Heart left ventricle (tissue), 16 donors: ENCODE measurements around the gene NCKAP5L. TPM values are rescaled to one million over a fixed set of nuclear protein-coding genes. Genes with fewer than 3 reads are reported as not detected.

ENCODE experiments used
- ATAC-seq, 4 donors: fragments of 200-7000 bp; cut with Tn5 transposase; one replicate each; pipeline ENCODE4 v1.9.1; 2020 to 2022; ENCODE audit warnings: moderate library complexity in 4 of 4, mild to moderate bottlenecking in 3 of 4, moderate number of reproducible peaks in 1 of 4
- DNase-seq, 5 donors: peaks; one replicate each; pipeline ENCODE4 v3.0.0-alpha.2; 2020
- H3K27ac ChIP-seq, 12 donors: fragments of 200-600 bp; sonication (generic) in 4 of 12; one replicate each; pipeline versions ENCODE4 v1.5.0 to v1.8.0; 2016 to 2022; ENCODE audit warnings: mild to moderate bottlenecking in 2 of 12
- H3K27me3 ChIP-seq, 9 donors: fragments of 200-600 bp; sonication (generic) in 2 of 9; one replicate each; pipeline versions ENCODE4 v1.5.1 to v1.8.0; 2016 to 2022; ENCODE audit warnings: mild to moderate bottlenecking in 3 of 9
- H3K36me3 ChIP-seq, 9 donors: fragments of 200-600 bp; sonication (generic) in 2 of 9; one replicate each; pipeline versions ENCODE4 v1.5.0 to v1.8.0; 2018 to 2022; ENCODE audit warnings: mild to moderate bottlenecking in 2 of 9
- H3K4me1 ChIP-seq, 12 donors: fragments of 200-600 bp; sonication (generic) in 4 of 12; one replicate each; pipeline versions ENCODE4 v1.5.0 to v1.8.0; 2016 to 2022; ENCODE audit warnings: mild to moderate bottlenecking in 3 of 12
- H3K4me3 ChIP-seq, 12 donors: fragments of 200-600 bp; sonication (generic) in 4 of 12; one replicate each; pipeline versions ENCODE4 v1.5.0 to v1.8.0; 2017 to 2022; ENCODE audit warnings: mild to moderate bottlenecking in 9 of 12, moderate library complexity in 4 of 12
- H3K9me3 ChIP-seq, 12 donors: fragments of 200-600 bp; sonication (generic) in 4 of 12; one replicate each; pipeline versions ENCODE4 v1.5.0 to v1.8.0; 2016 to 2022; ENCODE audit warnings: mild to moderate bottlenecking in 1 of 12
- POLR2A ChIP-seq, 2 donors: fragments of 450-650 bp; IDR thresholded peaks; one replicate each; pipeline ENCODE4 v1.6.1; 2017; ENCODE audit warnings: antibody characterized with exemption in 2 of 2, mild to moderate bottlenecking in 2 of 2, moderate library complexity in 2 of 2
- WGBS, 4 donors: extraction: QIAGEN DNeasy Blood & Tissue Kit in 2 of 4; methylation state at CpG; one replicate each; pipeline versions ENCODE4 v1.1.5 to v1.1.7; 2013 to 2018; 5-methylcytosine and 5-hydroxymethylcytosine counted together
- intact Hi-C, 10 donors: fragments of 100-400 bp; cut with DNase I; formaldehyde crosslinking; loops; one replicate each; pipeline versions ENCODE4 v1.11.1 to v1.14.2; 2022
- polyA plus RNA-seq, 2 donors: library from polyadenylated mRNA; stranded (reverse); fragments of 200-250 nt; gene quantifications; one replicate each; pipeline ENCODE4 v1.2.3, GENCODE V29; 2013
- total RNA-seq, 9 donors: library from RNA; depleted of rRNA in 2 of 9; stranded (reverse); fragments of >200 nt in 2 of 9; fragmentation: NEBNext Ultra II Directional in 3 of 9; extraction: Animal tissue kit (Norgen Biotek cat#: 25700) in 3 of 9; gene quantifications; one replicate each; pipeline versions ENCODE4 v1.1.0 to v1.2.4, GENCODE V29; 2016 to 2023
- TF ChIP-seq, protein P1 (sequence below), 12 donors: fragments of 200-600 bp; sonication (generic) in 4 of 12; IDR thresholded peaks; one replicate each; pipeline versions ENCODE4 v1.5.0 to v1.8.0; 2018 to 2022; ENCODE audit warnings: antibody characterized with exemption in 12 of 12, mild to moderate bottlenecking in 5 of 12
- donor health status: ischemic (EF 13 %, LVEDD 7.1; RV severe dilation, severe dysfunction).
- donor health status: healthy with polysubstance abuse.
- donor health status: DM: no; HTN: yes; CAD: no.
- donor health status: DM: no; HTN: no; CAD: no.
- donor health status: ischemic (EF 25% LVEDD 6.9; RV normal size, moderate dysfunction).
- donor health status: ischemic (EF 25% LVEDD 5.7; RV mildly dilated, moderate dysfunction).
- donor health status: healthy.
- donor health status: DM: yes; HTN: yes; CAD: no.
- donor health status: ischemic (EF 35%, LVEDD 5.7; RV mildly dilated, moderate dysfunction).
- donor health status: nonischemic (EF 11% LVEDD 7.7; RV severe dilation, severe dysfunction).
- donor health status: DM: yes; HTN: yes; CAD: no.
- donor health status: PGD.
- donor health status: ischemic (EF 29% LVEDD 5.4; RV normal size, mild dysfunction).
- donor health status: nonischemic (EF 23%, LVEDD 6.1; RV moderate dilation, normal function).

NCKAP5L gene
- total and polyA plus RNA-seq, 11 donors = 14.1 to 35.0 (median 25.0) TPM

DNA sequence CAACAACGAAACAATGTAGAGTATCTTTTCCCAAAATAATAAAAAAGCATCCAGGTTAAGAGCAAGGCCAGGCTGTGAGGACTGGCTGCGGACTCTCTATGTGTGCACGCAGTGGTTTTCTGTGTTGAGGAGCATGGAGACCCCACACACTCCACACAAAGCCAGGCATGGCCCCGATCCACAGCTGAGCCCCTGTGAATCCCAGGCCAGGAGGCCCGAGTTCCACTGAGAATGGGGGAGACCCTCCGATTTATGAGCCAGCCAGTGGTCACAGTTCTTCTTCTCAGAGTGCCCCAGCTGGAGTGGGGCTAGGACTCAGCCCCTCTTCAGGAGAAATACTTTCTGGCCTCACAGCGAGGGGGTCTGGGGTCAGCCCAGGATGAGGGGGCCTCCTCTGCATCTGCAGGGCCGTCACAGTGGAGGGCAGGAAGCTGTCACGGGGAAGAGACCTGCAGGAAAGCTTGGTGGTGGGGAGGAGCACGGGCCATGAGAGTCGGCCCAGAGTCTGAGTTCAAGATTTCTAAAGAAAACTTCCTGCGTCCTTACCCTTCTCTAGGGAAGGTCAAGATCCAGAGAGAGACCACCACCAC lies 20.1 kb downstream of the NCKAP5L start:
- no peak for TF ChIP-seq POLR2A (IDR thresholded peaks at IDR 0.05)
- TF ChIP-seq, protein P1, sequence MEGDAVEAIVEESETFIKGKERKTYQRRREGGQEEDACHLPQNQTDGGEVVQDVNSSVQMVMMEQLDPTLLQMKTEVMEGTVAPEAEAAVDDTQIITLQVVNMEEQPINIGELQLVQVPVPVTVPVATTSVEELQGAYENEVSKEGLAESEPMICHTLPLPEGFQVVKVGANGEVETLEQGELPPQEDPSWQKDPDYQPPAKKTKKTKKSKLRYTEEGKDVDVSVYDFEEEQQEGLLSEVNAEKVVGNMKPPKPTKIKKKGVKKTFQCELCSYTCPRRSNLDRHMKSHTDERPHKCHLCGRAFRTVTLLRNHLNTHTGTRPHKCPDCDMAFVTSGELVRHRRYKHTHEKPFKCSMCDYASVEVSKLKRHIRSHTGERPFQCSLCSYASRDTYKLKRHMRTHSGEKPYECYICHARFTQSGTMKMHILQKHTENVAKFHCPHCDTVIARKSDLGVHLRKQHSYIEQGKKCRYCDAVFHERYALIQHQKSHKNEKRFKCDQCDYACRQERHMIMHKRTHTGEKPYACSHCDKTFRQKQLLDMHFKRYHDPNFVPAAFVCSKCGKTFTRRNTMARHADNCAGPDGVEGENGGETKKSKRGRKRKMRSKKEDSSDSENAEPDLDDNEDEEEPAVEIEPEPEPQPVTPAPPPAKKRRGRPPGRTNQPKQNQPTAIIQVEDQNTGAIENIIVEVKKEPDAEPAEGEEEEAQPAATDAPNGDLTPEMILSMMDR (IDR thresholded peaks at IDR 0.05) = no peak
- Histone ChIP-seq H3K9me3 (no peaks in the 10 kb centered on the region), H3K4me3 (no peak overlapping the region), H3K27me3 (no peaks in the 10 kb centered on the region), H3K4me1 (peaks cover 0 to 61% (median 45%) of the 10 kb centered on the region in 12 donors), H3K36me3 (peaks cover 2 to 38% (median 28%) of the 10 kb centered on the region in 9 donors), H3K27ac (peak overlapping the region in 11 of 12 donors; percentile 2 to 93 (median 80))
- 75 to 90% (median 78%) methylated on average over 11 to 12 of the region's 12 CpGs for WGBS, 4 donors
- no peak for DNase-seq
- intact Hi-C loops = no loop called here
- no peak for ATAC-seq

DNA sequence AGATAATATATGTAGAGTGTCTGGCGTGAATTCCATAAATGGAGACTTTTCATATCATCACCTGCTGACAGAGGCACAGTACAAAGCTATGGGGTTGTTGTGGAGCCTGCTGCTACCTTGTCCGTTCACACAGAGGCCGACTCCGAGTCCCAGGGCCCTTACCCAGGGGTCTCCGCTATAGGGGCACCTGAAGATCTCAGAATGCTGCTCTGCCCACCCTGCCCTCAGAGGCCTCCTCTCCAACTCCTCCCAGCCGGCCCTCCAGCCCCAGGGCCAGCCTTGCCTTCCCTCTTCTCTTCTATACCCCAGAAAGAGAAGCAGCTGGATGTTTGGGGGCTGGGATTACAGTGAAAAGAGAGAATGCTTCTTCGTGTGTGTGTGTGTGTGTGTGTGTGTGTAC lies 21.3 kb downstream of the NCKAP5L start:
- ATAC-seq (no peak), DNase-seq (no peak)
- Histone ChIP-seq H3K4me1 (peaks cover 0 to 61% (median 45%) of the 10 kb centered on the region in 12 donors), H3K27ac (peak overlapping the region in 5 of 12 donors; percentile 2 to 26 (median 10)), H3K36me3 (peaks cover 3 to 50% (median 40%) of the 10 kb centered on the region in 9 donors), H3K27me3 (no peaks in the 10 kb centered on the region), H3K4me3 (no peak overlapping the region), H3K9me3 (no peaks in the 10 kb centered on the region)
- TF ChIP-seq POLR2A (IDR thresholded peaks at IDR 0.05) = no peak
- TF ChIP-seq, protein P1 (IDR thresholded peaks at IDR 0.05) = no peak
- intact Hi-C loops = no loop called here
- WGBS, 4 donors = 65 to 70% (median 70%) methylated on average over 7 of the region's 7 CpGs

DNA sequence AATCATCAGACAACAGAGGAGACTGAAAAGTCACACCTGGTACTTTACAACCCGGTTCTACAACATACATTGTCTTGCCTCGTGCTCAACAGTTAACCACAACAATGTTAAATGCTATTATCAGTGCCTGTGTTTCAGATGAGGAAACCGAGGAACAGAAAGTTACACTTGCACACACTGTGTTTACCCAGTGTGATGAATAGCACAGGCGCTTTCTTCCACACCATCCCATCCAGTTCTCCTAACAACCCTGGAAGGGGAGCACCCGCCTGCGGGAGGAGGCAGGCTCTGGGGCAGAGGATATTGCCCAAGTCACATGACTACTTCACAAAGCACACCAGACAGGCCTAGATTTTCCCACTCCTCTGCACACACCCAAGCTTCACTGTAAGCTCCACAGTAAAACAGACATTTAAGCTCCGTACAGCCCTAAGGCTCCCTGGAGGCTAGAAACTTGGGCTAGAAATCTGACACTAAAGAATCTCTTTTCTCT lies 21.8 kb downstream of the NCKAP5L start:
- H3K4me3 ChIP-seq = no peak overlapping the region
- DNase-seq (no peak), ATAC-seq (peak in 1 of 4 donors; percentile 8)
- 57 to 79% (median 68%) methylated on average over 7 of the region's 7 CpGs for WGBS, 4 donors
- H3K4me1 ChIP-seq = peaks cover 0 to 60% (median 45%) of the 10 kb centered on the region in 12 donors
- no peaks in the 10 kb centered on the region for H3K9me3 ChIP-seq
- no peak for TF ChIP-seq POLR2A (IDR thresholded peaks at IDR 0.05)
- TF ChIP-seq, protein P1 (IDR thresholded peaks at IDR 0.05) = no peak
- peak overlapping the region in 5 of 12 donors; percentile 2 to 26 (median 10) for H3K27ac ChIP-seq
- intact Hi-C loops = no loop called here
- H3K36me3 ChIP-seq = peaks cover 3 to 55% (median 45%) of the 10 kb centered on the region in 9 donors
- H3K27me3 ChIP-seq = no peaks in the 10 kb centered on the region

DNA sequence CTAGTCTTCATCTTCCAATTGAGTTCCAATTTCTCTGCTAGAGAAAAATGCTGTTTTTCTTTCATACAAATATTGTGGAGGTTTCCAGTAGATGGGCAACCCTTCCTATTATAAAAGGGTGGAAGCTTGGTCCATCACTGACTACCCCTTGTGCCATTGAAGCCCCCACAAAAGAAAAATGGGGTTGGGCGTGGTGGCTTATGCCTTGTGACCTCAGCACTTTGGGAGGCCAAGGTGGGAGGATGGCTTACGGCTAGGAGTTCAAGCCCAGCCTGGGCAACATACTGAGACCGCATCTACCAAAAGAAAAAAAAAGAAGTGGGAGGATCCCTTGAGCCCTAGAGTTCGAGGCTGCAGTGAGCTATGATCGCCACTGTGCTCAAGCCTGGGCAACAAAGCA lies 22.8 kb downstream of the NCKAP5L start:
- H3K36me3 ChIP-seq = peaks cover 3 to 65% (median 54%) of the 10 kb centered on the region in 9 donors
- TF ChIP-seq, protein P1 (IDR thresholded peaks at IDR 0.05) = no peak
- no peak for TF ChIP-seq POLR2A (IDR thresholded peaks at IDR 0.05)
- no peak overlapping the region for H3K4me3 ChIP-seq
- ATAC-seq (no peak), DNase-seq (no peak)
- no peaks in the 10 kb centered on the region for H3K27me3 ChIP-seq
- no peaks in the 10 kb centered on the region for H3K9me3 ChIP-seq
- intact Hi-C loops = no loop called here
- H3K27ac ChIP-seq = no peak overlapping the region
- 89 to 94% (median 92%) methylated on average over 5 of the region's 5 CpGs for WGBS, 4 donors
- peaks cover 0 to 59% (median 44%) of the 10 kb centered on the region in 12 donors for H3K4me1 ChIP-seq
